Mucosa of rectum (tissue), 2 donors: ENCODE measurements around the gene CACNA1I.

Experiments used
- H3K27ac ChIP-seq, 2 donors: one replicate each; pipeline ENCODE4 v1.7.0; 2013; ENCODE audit warnings: inconsistent platforms in 2 of 2, low read depth in 2 of 2, low read length in 2 of 2
- H3K27me3 ChIP-seq, 2 donors: one replicate each; pipeline ENCODE4 v1.7.0; 2013; ENCODE audit warnings: low read length in 2 of 2; ENCODE audit not compliant: control insufficient read depth in 2 of 2, insufficient read depth in 2 of 2
- H3K36me3 ChIP-seq, 2 donors: one replicate each; pipeline ENCODE4 v1.7.0; 2013; ENCODE audit warnings: low read length in 2 of 2; ENCODE audit not compliant: control insufficient read depth in 2 of 2, insufficient read depth in 2 of 2
- H3K4me1 ChIP-seq, 2 donors: one replicate each; pipeline ENCODE4 v1.7.0; 2013; ENCODE audit warnings: low read length in 2 of 2, mild to moderate bottlenecking in 1 of 2; ENCODE audit not compliant: control insufficient read depth in 2 of 2, insufficient read depth in 2 of 2
- H3K4me3 ChIP-seq, 2 donors: one replicate each; pipeline ENCODE4 v1.7.0; 2013; ENCODE audit warnings: low read length in 2 of 2
- H3K9ac ChIP-seq, 2 donors: one replicate each; pipeline ENCODE4 v1.7.0; 2013; ENCODE audit warnings: low read length in 2 of 2, low read depth in 1 of 2, mild to moderate bottlenecking in 1 of 2
- H3K9me3 ChIP-seq, 2 donors: one replicate each; pipeline ENCODE4 v1.7.0; 2013; ENCODE audit warnings: low read length in 2 of 2; ENCODE audit not compliant: control insufficient read depth in 2 of 2
- donor health status: healthy.
- donor health status: Normal muscosa, but diverticular disease.

CACNA1I gene

GRCh38 chr22:39528080-39528661, 42.4 kb upstream of the CACNA1I start:
- H3K9ac ChIP-seq: peak overlapping the region; percentile 60 to 63
- peaks cover 52 to 54% of the 10 kb centered on the region in 2 donors for H3K4me1 ChIP-seq
- H3K4me3 ChIP-seq: peak overlapping the region; percentile 54 to 59
- H3K27ac ChIP-seq: peak overlapping the region; percentile 81 to 89
- no peaks in the 10 kb centered on the region for H3K27me3 ChIP-seq
- peaks cover 14 to 39% of the 10 kb centered on the region in 2 donors for H3K36me3 ChIP-seq
- H3K9me3 ChIP-seq: no peaks in the 10 kb centered on the region

- peaks cover 49 to 50% of the 10 kb centered on the region in 2 donors for H3K4me1 ChIP-seq
- H3K4me3 ChIP-seq: peak overlapping the region; percentile 54 to 59
- H3K27ac ChIP-seq: peak overlapping the region; percentile 81 to 89
- no peaks in the 10 kb centered on the region for H3K9me3 ChIP-seq
- H3K36me3 ChIP-seq: peaks cover 11 to 36% of the 10 kb centered on the region in 2 donors
- no peaks in the 10 kb centered on the region for H3K27me3 ChIP-seq
- peak overlapping the region; percentile 60 to 63 for H3K9ac ChIP-seq
These were observed 41.7 kb upstream of the CACNA1I start for GRCh38 chr22:39528681-39529486.

DNA sequence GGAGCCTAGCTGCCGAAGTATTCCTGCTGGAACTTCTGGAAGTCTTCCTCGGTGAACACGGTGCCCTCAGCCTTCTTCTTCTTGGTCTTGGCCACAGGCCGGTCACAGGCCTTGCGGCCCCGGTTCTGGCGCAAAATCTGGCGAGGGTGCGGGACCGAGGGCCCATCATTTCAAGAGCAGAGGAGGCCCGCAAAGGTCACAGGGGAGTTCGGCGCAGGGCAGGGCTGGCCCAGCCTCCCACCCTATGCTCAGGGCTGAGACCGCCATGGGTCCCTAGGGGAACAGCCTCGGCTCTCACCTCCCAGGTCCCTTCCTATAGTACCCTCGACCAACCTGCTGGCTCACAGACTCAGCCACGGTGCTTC, 41.1 kb upstream of the CACNA1I start:
- Histone ChIP-seq H3K36me3 (peaks cover 5 to 30% of the 10 kb centered on the region in 2 donors), H3K4me3 (peak overlapping the region; percentile 54 to 59), H3K9me3 (no peaks in the 10 kb centered on the region), H3K9ac (no peak overlapping the region), H3K4me1 (peaks cover 45 to 48% of the 10 kb centered on the region in 2 donors), H3K27me3 (no peaks in the 10 kb centered on the region), H3K27ac (peak overlapping the region in 1 of 2 donors; percentile 89)

DNA sequence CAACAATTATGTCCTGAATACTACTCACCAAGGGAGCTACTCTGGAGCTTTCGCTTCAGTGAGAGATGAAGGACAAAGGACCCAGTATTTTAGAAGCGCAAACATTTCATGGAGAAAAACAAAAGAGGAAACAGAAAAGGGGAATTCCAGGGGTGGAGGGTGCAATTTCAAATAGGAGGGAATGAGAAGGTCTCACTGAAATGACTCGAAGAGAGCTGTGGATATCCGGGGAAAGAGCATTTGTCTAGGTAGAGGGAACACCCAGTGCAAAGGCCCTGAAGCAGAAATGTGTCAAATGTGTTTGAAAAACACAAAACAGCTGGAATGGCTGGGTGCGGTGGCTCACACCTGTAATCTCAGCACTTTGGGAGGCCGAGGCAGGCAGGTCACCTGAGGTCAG, 40.4 kb upstream of the CACNA1I start:
- no peaks in the 10 kb centered on the region for H3K9me3 ChIP-seq
- H3K27me3 ChIP-seq: no peaks in the 10 kb centered on the region
- H3K36me3 ChIP-seq: peaks cover 3 to 26% of the 10 kb centered on the region in 2 donors
- no peak overlapping the region for H3K9ac ChIP-seq
- H3K4me1 ChIP-seq: peaks cover 47 to 52% of the 10 kb centered on the region in 2 donors
- no peak overlapping the region for H3K27ac ChIP-seq
- peak overlapping the region in 1 of 2 donors; percentile 20 for H3K4me3 ChIP-seq

DNA sequence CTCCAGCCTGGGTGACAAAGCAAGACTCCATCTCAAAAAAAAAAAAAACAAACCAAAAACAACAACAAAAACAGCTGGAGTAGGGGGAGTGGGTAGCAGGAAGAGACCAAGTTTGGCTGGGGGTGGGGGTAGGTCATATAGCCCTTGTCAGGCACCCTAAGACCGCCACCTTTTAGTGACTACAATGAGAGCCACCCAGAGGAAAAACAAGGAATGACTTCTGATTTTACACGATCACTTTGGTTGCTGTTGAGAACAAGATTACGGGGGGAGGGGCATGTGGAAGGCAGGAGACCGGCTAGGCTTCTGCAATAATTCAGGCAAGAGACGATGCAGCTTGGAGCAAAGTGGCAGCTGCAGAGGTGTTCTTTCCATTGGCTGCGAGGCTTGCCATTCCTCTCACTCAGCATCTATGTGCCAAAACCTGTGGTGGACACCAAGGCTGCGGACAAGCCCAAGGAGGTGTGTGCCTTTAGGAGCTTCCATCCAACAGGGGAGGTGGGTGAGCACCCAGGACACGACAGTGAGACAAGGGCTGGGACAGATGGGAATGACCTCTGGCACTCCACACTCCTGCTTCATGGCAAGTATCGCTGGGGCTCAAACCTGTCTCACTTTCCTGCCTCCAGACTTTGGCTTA, 39.7 kb upstream of the CACNA1I start:
- Histone ChIP-seq H3K9ac (peak overlapping the region in 1 of 2 donors; percentile 13), H3K27ac (no peak overlapping the region), H3K36me3 (peaks cover 3 to 21% of the 10 kb centered on the region in 2 donors), H3K27me3 (no peaks in the 10 kb centered on the region), H3K4me3 (peak overlapping the region in 1 of 2 donors; percentile 24), H3K9me3 (no peaks in the 10 kb centered on the region), H3K4me1 (peaks cover 47 to 52% of the 10 kb centered on the region in 2 donors)

DNA sequence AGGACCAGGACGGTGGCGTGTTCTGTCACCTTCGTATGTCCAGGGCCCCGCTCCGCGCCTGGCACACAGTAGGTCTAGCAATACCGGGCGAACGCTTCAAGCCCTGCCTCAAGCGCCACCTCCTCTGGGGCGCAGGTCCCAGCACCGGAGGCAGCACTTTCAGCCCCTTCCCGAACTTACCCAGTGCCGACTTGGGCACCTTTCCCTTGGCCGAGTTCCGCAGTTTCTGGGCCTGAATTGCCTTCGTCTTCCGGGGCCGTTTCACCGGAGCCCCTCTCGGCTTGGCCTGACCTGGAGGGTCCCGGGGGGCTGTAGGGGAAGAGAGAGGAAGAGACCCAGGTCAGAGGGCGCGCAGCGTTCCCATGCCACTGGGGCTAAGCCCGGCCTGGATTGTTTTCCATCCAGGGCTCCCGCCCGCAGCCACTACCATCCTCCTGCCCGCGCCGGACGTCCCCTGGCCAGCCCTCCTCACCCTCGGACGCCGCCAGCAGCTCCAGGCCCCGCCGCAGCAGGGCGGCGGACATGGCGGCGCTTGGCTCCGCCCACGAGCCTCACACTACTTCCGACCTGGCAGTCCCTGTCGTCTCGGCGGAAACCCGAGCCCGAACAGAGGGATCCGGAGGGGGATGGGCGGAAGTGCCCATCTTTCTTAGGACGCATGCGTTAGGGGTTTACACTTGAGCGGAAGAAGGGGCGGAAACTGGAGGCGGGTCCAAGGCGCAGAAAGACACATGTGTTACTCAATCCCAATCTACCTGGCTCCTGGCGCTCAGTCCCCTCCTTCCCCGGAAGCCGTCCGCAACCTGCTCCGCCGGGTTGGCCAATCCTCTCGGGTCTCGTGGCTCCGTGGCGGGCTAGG, 38.1 kb upstream of the CACNA1I start, which contains the start of gene RPS19BP1:
RPS19BP1 (minus strand) TSS at position 534 of the 859 bp plus-strand sequence; CDS start at position 524, 10 bp downstream.
- Histone ChIP-seq H3K27me3 (no peaks in the 10 kb centered on the region), H3K4me3 (peak within 1 kb of the TSS; percentile 77 to 92), H3K9ac (peak within 1 kb of the TSS; percentile 91 to 96), H3K27ac (peak within 1 kb of the TSS; percentile 79 to 91), H3K4me1 (peaks cover 44 to 45% of the 10 kb centered on the region in 2 donors), H3K9me3 (no peaks in the 10 kb centered on the region), H3K36me3 (peaks cover 3 to 21% of the 10 kb centered on the region in 2 donors)

DNA sequence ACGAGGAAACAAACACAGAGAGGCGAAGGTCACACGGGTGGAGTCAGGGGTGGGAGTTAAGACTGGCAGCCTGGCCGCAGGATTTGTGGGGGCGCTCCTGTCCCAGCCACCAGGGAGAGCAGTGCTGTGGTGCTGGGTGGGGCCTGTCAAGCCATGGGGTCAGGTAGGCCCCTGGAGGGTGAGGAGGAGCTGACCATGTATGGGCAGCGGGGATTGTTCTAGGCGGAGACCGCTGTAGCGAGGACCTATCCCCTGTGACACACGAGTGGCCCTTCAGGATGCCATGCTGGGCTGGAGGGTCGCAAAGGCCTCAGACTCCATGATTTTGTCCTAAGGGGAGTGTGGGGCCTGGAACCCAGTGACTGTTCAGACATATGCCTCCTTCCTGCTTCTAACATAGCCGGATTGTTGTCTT, 36.5 kb upstream of the CACNA1I start:
- Histone ChIP-seq H3K4me3 (no peak overlapping the region), H3K9me3 (no peaks in the 10 kb centered on the region), H3K27me3 (no peaks in the 10 kb centered on the region), H3K9ac (no peak overlapping the region), H3K27ac (no peak overlapping the region), H3K36me3 (peaks cover 3 to 14% of the 10 kb centered on the region in 2 donors), H3K4me1 (peaks cover 28% of the 10 kb centered on the region in 2 donors)

DNA sequence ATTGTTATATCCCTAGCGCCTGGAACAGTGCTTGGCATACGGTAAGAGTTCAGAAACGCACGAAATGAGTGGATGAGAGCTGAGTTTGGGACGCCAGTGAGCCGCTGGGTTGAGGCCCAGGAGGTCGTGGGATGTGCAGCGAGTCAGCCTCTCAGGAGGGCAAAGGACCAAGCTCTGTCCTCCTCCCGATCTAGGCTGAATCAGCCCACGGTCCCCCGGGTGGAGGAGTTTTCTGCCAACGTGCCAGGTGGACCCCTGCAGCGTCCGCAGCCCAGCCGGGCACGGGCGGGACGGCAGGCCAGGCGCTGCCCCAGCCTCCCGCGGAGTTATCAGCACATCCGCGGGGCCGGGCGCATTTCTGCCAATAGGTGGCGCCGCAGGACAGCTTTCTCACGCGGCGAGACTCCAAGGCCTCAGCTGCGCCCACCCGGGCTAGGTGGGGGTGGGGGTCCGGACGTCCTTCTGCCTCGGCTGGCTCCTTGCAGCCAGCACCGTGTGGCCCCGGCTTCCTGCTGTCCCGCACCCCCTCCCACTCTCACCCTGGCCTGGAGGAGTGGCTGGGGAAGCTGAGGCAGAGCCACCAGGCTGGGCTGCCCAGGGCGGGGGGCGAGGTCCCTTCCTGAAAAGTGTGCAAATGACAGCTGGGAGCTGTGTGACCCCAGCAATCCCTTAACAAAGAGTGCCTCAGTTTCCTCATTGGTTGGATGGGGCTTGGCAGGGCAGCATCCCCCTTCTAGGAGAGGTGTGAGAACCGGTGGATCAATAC, 35.8 kb upstream of the CACNA1I start:
- Histone ChIP-seq H3K4me3 (peak overlapping the region in 1 of 2 donors; percentile 50), H3K27ac (no peak overlapping the region)

DNA sequence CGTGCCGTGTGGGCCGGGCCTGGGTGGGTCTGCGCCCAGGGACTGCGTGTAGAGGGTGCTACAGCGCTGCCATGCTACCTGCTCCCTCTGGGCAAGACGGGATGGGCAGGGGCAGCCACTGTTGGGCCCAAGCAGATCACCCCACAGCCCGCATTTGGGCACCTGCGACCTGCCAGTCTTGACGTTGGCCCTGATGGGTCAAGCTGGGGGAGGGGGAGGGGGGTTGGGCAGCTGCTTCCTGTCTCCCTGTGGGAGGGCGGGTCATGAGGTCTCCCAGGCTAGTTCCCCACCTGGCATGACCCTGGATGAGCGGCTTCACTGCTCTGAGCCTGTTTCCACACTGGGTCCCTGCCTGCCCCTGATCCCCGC, 35.2 kb upstream of the CACNA1I start:
- Histone ChIP-seq H3K27me3 (no peaks in the 10 kb centered on the region), H3K9ac (no peak overlapping the region), H3K27ac (no peak overlapping the region), H3K36me3 (peaks cover 3 to 5% of the 10 kb centered on the region in 2 donors), H3K4me1 (peaks cover 18 to 21% of the 10 kb centered on the region in 2 donors), H3K9me3 (no peaks in the 10 kb centered on the region), H3K4me3 (no peak overlapping the region)

More for the DNA sequence above, 35.8 kb upstream of the CACNA1I start:
- Histone ChIP-seq H3K9ac (peak overlapping the region in 1 of 2 donors; percentile 32), H3K4me1 (peaks cover 22% of the 10 kb centered on the region in 2 donors), H3K36me3 (peaks cover 3 to 9% of the 10 kb centered on the region in 2 donors), H3K27me3 (no peaks in the 10 kb centered on the region), H3K9me3 (no peaks in the 10 kb centered on the region)
